Ovary (tissue), 9 donors: Measurements from ENCODE around the gene FLOT1. TPM values are rescaled to one million over a fixed set of nuclear protein-coding genes. Genes with fewer than 3 reads are reported as not detected.

Experiments used
- DNase-seq, 5 donors: peaks; one replicate each; pipeline ENCODE4 v3.0.0-alpha.2; 2019 to 2020
- H3K27ac ChIP-seq, 2 donors: fragments of 200-600 bp; one replicate each; pipeline versions ENCODE4 v1.5.1 to v1.8.0; 2019 to 2022
- H3K27me3 ChIP-seq: fragments of 200-600 bp; one replicate; pipeline ENCODE4 v1.8.0; 2022
- H3K36me3 ChIP-seq: fragments of 200-600 bp; sonication (generic); one replicate; pipeline ENCODE4 v1.5.1; 2019
- H3K4me1 ChIP-seq: one replicate; pipeline ENCODE4 v1.8.1; 2013; ENCODE audit warnings: mild to moderate bottlenecking, moderate library complexity; ENCODE audit not compliant: insufficient read depth
- H3K4me3 ChIP-seq: fragments of 200-600 bp; sonication (generic); one replicate; pipeline ENCODE4 v1.5.1; 2017
- H3K9me3 ChIP-seq, 2 donors: fragments of 200-600 bp in 1 of 2; sonication (generic) in 1 of 2; one replicate each; pipeline versions ENCODE4 v1.5.1 to v1.8.1; 2013 to 2019; ENCODE audit warnings: mild to moderate bottlenecking in 1 of 2, moderate library complexity in 1 of 2
- EP300 ChIP-seq: sonication (generic); formaldehyde crosslinking; IDR thresholded peaks from one replicate; pipeline ENCODE4 v1.6.1; 2017; ENCODE audit warnings: antibody characterized with exemption
- POLR2A ChIP-seq: fragments of 450-650 bp; IDR thresholded peaks from one replicate; pipeline ENCODE4 v1.6.1; 2017; ENCODE audit warnings: antibody characterized with exemption, mild to moderate bottlenecking, moderate library complexity
- WGBS, 3 donors: extraction: QIAGEN DNeasy Blood & Tissue Kit in 1 of 3; methylation state at CpG; one replicate each; pipeline versions ENCODE4 v1.1.5 to v1.1.7; 2013 to 2017; 5-methylcytosine and 5-hydroxymethylcytosine counted together
- intact Hi-C, 4 donors: fragments of 100-400 bp; cut with DNase I; formaldehyde crosslinking; loops; one replicate each; pipeline versions ENCODE4 v1.11.0 to v1.15.1; 2022 to 2023
- polyA plus RNA-seq, 2 donors: library from polyadenylated mRNA; stranded (reverse); fragments of 200-250 nt in 1 of 2; fragments of 350-450 nt in 1 of 2; fragmentation: Illumina TruSeq in 1 of 2; extraction: RNeasy Lipid Tissue Mini Kit (QIAGEN cat#74804) in 1 of 2; gene quantifications; one replicate each; pipeline ENCODE4 v1.2.3, GENCODE V29; 2013 to 2014
- total RNA-seq, 7 donors: library from RNA; depleted of rRNA in 2 of 7; stranded (reverse); fragments of >200 nt in 2 of 7; fragmentation: NEBNext Ultra II Directional in 3 of 7; extraction: Animal tissue kit (Norgen Biotek cat#: 25700) in 3 of 7; gene quantifications; one replicate each; pipeline versions ENCODE4 v1.1.0 to v1.2.4, GENCODE V29; 2016 to 2023
- TF ChIP-seq, protein P1 (sequence below), 3 donors: fragments of 450-650 bp in 2 of 3; fragments of 200-600 bp in 1 of 3; IDR thresholded peaks; one replicate each; pipeline versions ENCODE4 v1.5.1 to v1.8.0; 2016 to 2022; ENCODE audit warnings: antibody characterized with exemption in 3 of 3, mild to moderate bottlenecking in 1 of 3
- donor health status: DM: no; HTN: no; CAD: no; lungs with moderate emphysema.
- donor health status: DM: no; HTN: no; CAD: no.
- donor health status: Bipolar disorder and iron deficiency.
- donor health status: DM: yes; HTN: yes; CAD: no.
- donor health status: DM: no; HTN: no; CAD: no.
- donor health status: DM: yes; HTN: yes; CAD: no.

The FLOT1 gene
- total and polyA plus RNA-seq, 9 donors: 64.1 to 180 (median 124) TPM

DNA sequence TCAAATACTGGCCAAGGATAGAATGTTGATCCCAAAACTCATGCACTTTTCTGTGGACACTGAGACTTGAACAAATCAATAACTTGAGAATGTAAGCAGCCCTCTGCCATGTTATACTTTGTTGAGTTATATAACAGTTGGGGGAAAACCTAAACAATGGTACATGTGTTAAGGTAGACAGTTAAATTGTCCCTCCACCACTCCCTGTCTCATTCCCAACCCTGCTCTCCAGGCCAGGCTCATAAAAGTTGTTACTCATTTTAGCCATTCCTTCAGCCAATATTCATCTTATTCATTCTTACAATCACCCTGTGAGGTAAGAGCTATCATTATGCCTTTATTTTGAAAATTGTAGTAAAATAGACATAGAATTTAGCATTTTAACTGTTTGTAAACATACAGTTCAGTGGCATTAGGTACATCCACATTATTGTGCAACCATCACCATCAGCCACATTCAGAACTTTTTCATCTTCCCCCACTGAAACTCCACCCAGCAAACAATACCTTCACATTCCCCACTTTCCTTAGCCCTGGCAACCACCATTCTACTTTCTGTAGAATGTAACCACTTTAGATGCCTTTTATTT is 40.0 kb upstream of the FLOT1 start:
- intact Hi-C loops: loop anchor here in 1 of 4 donors (5.0 kb wide), 1 partner anchor 40 kb away; the partner anchor contains the start of genes FLOT1 and IER3
- peak overlapping the region; percentile 31 to 96 for H3K27ac ChIP-seq
- no peaks in the 10 kb centered on the region for H3K36me3 ChIP-seq
- H3K4me3 ChIP-seq: no peak overlapping the region
- DNase-seq: no peak
- H3K27me3 ChIP-seq: no peaks in the 10 kb centered on the region
- H3K4me1 ChIP-seq: peaks cover 20% of the 10 kb centered on the region
- no peaks in the 10 kb centered on the region for H3K9me3 ChIP-seq
- no peak for TF ChIP-seq POLR2A
- TF ChIP-seq EP300: no peak
- TF ChIP-seq, protein P1, sequence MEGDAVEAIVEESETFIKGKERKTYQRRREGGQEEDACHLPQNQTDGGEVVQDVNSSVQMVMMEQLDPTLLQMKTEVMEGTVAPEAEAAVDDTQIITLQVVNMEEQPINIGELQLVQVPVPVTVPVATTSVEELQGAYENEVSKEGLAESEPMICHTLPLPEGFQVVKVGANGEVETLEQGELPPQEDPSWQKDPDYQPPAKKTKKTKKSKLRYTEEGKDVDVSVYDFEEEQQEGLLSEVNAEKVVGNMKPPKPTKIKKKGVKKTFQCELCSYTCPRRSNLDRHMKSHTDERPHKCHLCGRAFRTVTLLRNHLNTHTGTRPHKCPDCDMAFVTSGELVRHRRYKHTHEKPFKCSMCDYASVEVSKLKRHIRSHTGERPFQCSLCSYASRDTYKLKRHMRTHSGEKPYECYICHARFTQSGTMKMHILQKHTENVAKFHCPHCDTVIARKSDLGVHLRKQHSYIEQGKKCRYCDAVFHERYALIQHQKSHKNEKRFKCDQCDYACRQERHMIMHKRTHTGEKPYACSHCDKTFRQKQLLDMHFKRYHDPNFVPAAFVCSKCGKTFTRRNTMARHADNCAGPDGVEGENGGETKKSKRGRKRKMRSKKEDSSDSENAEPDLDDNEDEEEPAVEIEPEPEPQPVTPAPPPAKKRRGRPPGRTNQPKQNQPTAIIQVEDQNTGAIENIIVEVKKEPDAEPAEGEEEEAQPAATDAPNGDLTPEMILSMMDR (IDR thresholded peaks at IDR 0.05): no peak

DNA sequence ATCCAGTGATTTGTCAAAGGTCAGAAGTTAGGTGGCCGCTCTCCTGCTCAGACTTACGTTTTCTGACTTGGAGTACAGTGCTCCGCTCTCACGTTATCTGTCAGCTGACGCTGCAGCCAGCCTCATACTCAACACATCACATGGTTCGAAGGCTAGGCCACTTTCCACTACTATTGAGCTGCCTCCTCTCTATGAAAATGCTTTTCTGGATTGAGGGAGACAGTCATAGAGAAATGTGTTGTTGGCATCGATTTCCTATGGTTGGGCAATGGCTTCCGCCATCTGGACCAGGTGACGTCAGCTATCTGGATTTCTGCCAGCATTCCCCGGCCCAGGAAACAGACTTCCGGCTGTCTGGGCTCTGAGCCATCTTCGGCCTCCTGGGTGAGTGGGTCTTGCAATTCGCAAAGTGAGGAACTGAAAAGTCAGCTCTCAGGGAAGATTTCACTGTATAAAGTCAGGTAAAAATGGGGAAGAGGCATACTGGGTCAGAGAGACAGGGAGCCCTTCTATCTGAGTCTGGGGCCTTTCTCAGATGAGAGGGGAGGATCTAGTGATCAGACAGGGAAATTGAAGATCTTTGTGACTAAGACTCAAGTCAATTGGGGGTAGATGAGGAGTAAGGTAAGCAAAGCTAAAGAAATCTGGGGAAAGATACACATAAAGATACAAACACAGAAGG is 39.4 kb upstream of the FLOT1 start:
- Histone ChIP-seq H3K9me3 (no peaks in the 10 kb centered on the region), H3K27me3 (no peaks in the 10 kb centered on the region), H3K4me3 (no peak overlapping the region), H3K4me1 (peaks cover 20% of the 10 kb centered on the region), H3K27ac (peak overlapping the region; percentile 31 to 96), H3K36me3 (no peaks in the 10 kb centered on the region)
- TF ChIP-seq EP300 (peak; percentile 96), POLR2A (no peak)
- 1 to 5% (median 4%) methylated on average over 13 of the region's 13 CpGs for WGBS, 3 donors
- peak; percentile 99 to 100 (median 99) for DNase-seq
- intact Hi-C loops: loop anchor here in 1 of 4 donors (5.0 kb wide), 1 partner anchor 40 kb away; the partner anchor contains the start of genes FLOT1 and IER3

DNA sequence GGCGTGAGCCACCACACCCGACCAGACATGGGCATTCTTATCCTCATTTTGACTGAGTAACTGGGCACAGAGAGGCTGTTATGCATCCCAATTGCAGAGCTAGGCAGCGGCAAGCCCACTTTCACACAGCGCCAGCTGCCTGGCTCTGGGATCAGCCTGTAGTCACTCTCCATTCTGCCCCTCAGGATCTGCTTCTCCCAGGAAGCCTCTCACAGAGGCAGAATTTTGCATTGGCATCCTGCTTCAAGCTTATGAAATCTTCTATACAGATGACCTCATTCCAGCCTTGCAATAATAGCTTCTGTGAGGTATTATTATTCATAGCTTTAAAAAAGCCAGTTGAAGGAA is 38.9 kb upstream of the FLOT1 start:
- DNase-seq: peak in 3 of 5 donors; percentile 49 to 53 (median 52)
- intact Hi-C loops: loop anchor here in 1 of 4 donors (5.0 kb wide), 1 partner anchor 39 kb away; the partner anchor contains the start of genes FLOT1 and IER3
- H3K9me3 ChIP-seq: no peaks in the 10 kb centered on the region
- H3K4me3 ChIP-seq: no peak overlapping the region
- peak overlapping the region in 1 of 2 donors; percentile 96 for H3K27ac ChIP-seq
- TF ChIP-seq POLR2A (peak; percentile 9), EP300 (no peak)
- 75 to 89% (median 83%) methylated on average over 4 of the region's 4 CpGs for WGBS, 3 donors
- H3K36me3 ChIP-seq: no peaks in the 10 kb centered on the region
- no peaks in the 10 kb centered on the region for H3K27me3 ChIP-seq
- peaks cover 20% of the 10 kb centered on the region for H3K4me1 ChIP-seq

DNA sequence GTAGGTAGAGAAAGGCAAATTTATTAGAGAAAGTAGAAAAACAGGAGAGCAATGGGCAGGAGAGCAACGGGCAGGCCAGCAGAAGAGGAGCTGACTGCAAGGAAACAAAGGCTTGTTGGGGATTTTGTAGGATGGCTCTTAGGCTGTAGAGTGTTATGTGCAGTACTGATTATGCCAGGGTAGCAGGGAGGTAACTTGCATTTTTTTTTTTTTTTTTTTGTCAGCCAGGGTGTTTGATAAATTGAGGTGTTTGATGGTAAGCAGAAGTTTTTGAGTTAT is 38.1 kb upstream of the FLOT1 start:
- Histone ChIP-seq H3K27me3 (no peaks in the 10 kb centered on the region), H3K4me3 (no peak overlapping the region), H3K4me1 (peaks cover 20% of the 10 kb centered on the region), H3K36me3 (no peaks in the 10 kb centered on the region), H3K9me3 (no peaks in the 10 kb centered on the region), H3K27ac (peak overlapping the region in 1 of 2 donors; percentile 96)
- intact Hi-C loops: loop anchor here in 1 of 4 donors (5.0 kb wide), 1 partner anchor 38 kb away; the partner anchor contains the start of genes FLOT1 and IER3
- TF ChIP-seq, protein P1 (IDR thresholded peaks at IDR 0.05): no peak
- TF ChIP-seq EP300 (no peak), POLR2A (no peak)
- WGBS, 3 donors: 94 to 96% (median 94%) methylated on average over 1 of the region's 1 CpG
- DNase-seq: no peak

DNA sequence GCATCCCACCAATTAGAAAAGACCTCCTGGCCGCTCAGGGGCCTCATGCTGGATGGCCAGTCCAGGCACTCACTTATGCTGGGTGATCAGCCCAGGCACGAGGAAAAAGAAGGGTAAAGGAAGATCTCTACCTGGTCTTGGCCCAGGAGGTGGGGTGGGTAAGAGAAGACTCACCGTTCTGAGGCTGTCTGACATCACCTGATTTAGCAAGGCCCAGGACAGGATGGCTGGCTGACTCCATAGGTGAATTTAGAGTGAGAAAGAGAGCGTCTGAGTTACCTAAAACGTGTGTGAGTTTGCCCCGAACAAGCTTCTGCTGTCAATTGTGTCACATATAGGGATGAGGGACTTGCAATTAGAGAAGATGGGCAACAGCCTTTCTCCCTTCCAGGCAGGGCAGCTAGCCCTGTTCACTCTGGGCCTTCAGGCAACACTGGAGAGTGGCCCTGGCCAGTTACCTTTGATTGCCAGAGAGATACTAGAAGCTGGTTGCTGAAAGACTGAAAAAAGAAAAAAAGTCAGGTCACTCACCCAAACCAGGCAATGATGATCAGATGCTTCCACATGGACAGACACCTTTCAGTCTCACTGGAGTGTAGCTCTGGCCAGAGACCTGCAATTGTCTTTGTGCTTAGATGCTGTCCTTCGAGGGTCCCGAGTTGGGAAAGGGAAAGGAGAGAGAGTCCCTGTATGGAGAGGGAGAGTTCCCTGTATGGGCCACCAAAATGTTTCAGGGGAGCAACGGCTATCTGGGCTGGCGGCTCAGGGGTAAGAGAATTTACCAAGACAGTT is 37.6 kb upstream of the FLOT1 start:
- WGBS, 3 donors: 78% methylated on average over 10 of the region's 10 CpGs
- peak overlapping the region; percentile 9 to 76 for H3K27ac ChIP-seq
- peaks cover 20% of the 10 kb centered on the region for H3K4me1 ChIP-seq
- peak in 1 of 5 donors; percentile 37 for DNase-seq
- intact Hi-C loops: loop anchor here in 2 of 4 donors (5.0 kb wide), 1 partner anchor 38 kb away; the partner anchor contains the start of genes FLOT1 (in 2 of the 2) and IER3 (in 2 of the 2)
- TF ChIP-seq EP300 (no peak), POLR2A (no peak)
- TF ChIP-seq, protein P1 (IDR thresholded peaks at IDR 0.05): no peak
- no peaks in the 10 kb centered on the region for H3K9me3 ChIP-seq
- H3K4me3 ChIP-seq: no peak overlapping the region
- no peaks in the 10 kb centered on the region for H3K36me3 ChIP-seq
- no peaks in the 10 kb centered on the region for H3K27me3 ChIP-seq
